Measurements from ENCODE around the gene TBC1D2B. TPM values are rescaled to one million over a fixed set of nuclear protein-coding genes. Genes with fewer than 3 reads are reported as not detected.
A peak's percentile ranks its signal among the peaks of the same experiment; 100 is the strongest.

Gene TBC1D2B
- polyA plus RNA-seq, 3 donors = 5.9 to 53.3 (median 6.2) TPM

DNA sequence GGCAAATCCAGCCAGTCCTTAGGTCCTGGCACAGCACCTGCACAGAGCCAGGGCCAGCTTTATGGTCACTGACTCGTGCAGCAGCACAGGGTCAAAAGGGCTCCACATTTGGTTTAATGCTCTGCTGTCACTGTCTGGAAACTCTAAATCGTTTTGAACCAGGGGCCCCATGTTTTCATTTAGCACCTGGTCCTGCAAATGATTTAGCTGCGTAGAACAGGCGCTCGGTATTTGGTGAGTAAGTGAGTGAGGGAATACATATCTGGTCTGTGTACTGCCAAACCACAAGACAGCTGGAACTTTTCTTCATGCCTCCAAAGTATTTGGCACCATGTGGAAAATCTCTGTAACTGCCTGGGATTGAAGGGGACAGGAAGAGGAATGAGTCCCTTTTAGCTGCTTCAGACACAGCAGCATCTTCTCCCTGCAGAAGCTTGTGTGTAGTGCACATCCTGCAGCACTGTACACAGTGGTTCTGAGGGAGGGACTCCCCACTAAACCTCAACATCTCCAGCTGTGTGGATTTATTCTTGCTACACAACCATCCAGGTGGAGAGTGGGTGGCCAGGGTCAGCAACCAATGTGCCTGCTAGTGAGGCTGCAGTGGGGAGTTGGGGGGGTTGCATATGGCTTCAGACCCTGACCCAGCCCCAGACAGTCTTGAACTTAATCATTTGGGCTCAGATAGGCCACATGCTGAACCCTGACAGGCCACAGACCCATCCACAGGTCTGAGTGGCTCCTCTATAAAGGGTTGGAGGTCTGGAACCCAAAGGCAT lies 15.9 kb upstream of the TBC1D2B start:
- no peak overlapping the region for H2AFZ ChIP-seq (ENCODE audit: insufficient read depth, low read depth, low read length, poor library complexity, severe bottlenecking)
- no peaks in the 10 kb centered on the region for H4K20me1 ChIP-seq (ENCODE audit: insufficient read depth, low read length)
- no peak overlapping the region for H3K4me3 ChIP-seq (replicated peaks in 1 of 3; ENCODE audit: low read depth in 2 of 3, low read length in 3 of 3)
- DNase-seq = no peak
- no peaks in the 10 kb centered on the region for H3K27me3 ChIP-seq (ENCODE audit: control insufficient read depth in 2 of 2, insufficient read depth in 2 of 2, low read length in 2 of 2)
- no peak overlapping the region for H3K27ac Mint-ChIP-seq
- H3K36me3 ChIP-seq (replicated peaks in 1 of 2; ENCODE audit: control insufficient read depth in 1 of 2, insufficient read depth in 2 of 2, low read length in 2 of 2) = no peaks in the 10 kb centered on the region
- H3K27ac ChIP-seq (ENCODE audit: low read depth in 1 of 2, low read length in 2 of 2) = no peak overlapping the region
- intact Hi-C loops (cut with micrococcal nuclease) = no loop called here
- no peaks in the 10 kb centered on the region for H3K9me3 ChIP-seq (replicated peaks in 1 of 2; ENCODE audit: control insufficient read depth in 1 of 2, insufficient read depth in 1 of 2, low read length in 2 of 2)
- peaks cover 6 to 9% of the 10 kb centered on the region in 2 donors for H3K4me1 ChIP-seq (ENCODE audit: control insufficient read depth in 1 of 2, insufficient read depth in 2 of 2, low read length in 2 of 2)
- peaks cover 0 to 3% (median 0%) of the 10 kb centered on the region in 3 donors for H3K27me3 Mint-ChIP-seq (ENCODE audit: low read depth in 3 of 3)
- 82% methylated on average over 5 of the region's 5 CpGs for WGBS (ENCODE audit: insufficient coverage)
- no peaks in the 10 kb centered on the region for H3K79me2 ChIP-seq (ENCODE audit: insufficient read depth, low read length)
- no peaks in the 10 kb centered on the region for H3K9me3 Mint-ChIP-seq
- TF ChIP-seq, protein P1, sequence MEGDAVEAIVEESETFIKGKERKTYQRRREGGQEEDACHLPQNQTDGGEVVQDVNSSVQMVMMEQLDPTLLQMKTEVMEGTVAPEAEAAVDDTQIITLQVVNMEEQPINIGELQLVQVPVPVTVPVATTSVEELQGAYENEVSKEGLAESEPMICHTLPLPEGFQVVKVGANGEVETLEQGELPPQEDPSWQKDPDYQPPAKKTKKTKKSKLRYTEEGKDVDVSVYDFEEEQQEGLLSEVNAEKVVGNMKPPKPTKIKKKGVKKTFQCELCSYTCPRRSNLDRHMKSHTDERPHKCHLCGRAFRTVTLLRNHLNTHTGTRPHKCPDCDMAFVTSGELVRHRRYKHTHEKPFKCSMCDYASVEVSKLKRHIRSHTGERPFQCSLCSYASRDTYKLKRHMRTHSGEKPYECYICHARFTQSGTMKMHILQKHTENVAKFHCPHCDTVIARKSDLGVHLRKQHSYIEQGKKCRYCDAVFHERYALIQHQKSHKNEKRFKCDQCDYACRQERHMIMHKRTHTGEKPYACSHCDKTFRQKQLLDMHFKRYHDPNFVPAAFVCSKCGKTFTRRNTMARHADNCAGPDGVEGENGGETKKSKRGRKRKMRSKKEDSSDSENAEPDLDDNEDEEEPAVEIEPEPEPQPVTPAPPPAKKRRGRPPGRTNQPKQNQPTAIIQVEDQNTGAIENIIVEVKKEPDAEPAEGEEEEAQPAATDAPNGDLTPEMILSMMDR (IDR thresholded peaks at IDR 0.05) = no peak
- H3K4me3 Mint-ChIP-seq = peak overlapping the region in 1 of 2 donors; percentile 21
- H3K36me3 Mint-ChIP-seq = no peaks in the 10 kb centered on the region
- H3K4me2 ChIP-seq (replicated peaks; ENCODE audit: extremely low read depth, low read length, poor library complexity, severe bottlenecking) = no peak overlapping the region
- H3K4me1 Mint-ChIP-seq = peaks cover 5% of the 10 kb centered on the region
- no peak overlapping the region for H3K9ac ChIP-seq (ENCODE audit: insufficient read depth, low read length, poor library complexity, severe bottlenecking)

GRCh38 chr15:78092261-78093041 lies 14.9 kb upstream of the TBC1D2B start, which contains the start of gene SH2D7:
Gene SH2D7, plus strand, starts transcription at chr15:78092561. Its CDS starts 24 bp downstream, at chr15:78092585.
- TF ChIP-seq, protein P1 (IDR thresholded peaks at IDR 0.05) = no peak
- Histone ChIP-seq H3K27me3 (ENCODE audit: control insufficient read depth in 2 of 2, insufficient read depth in 2 of 2, low read length in 2 of 2) (no peaks in the 10 kb centered on the region), H3K27ac (ENCODE audit: low read depth in 1 of 2, low read length in 2 of 2) (no peak within 1 kb of the TSS), H3K4me3 (replicated peaks in 1 of 3; ENCODE audit: low read depth in 2 of 3, low read length in 3 of 3) (no peak within 1 kb of the TSS), H4K20me1 (ENCODE audit: insufficient read depth, low read length) (no peaks in the 10 kb centered on the region), H3K9ac (ENCODE audit: insufficient read depth, low read length, poor library complexity, severe bottlenecking) (no peak within 1 kb of the TSS), H3K4me2 (replicated peaks; ENCODE audit: extremely low read depth, low read length, poor library complexity, severe bottlenecking) (no peak within 1 kb of the TSS), H3K4me1 (ENCODE audit: control insufficient read depth in 1 of 2, insufficient read depth in 2 of 2, low read length in 2 of 2) (peaks cover 16 to 19% of the 10 kb centered on the region in 2 donors), H2AFZ (ENCODE audit: insufficient read depth, low read depth, low read length, poor library complexity, severe bottlenecking) (no peak within 1 kb of the TSS), H3K79me2 (ENCODE audit: insufficient read depth, low read length) (no peaks in the 10 kb centered on the region), H3K36me3 (replicated peaks in 1 of 2; ENCODE audit: control insufficient read depth in 1 of 2, insufficient read depth in 2 of 2, low read length in 2 of 2) (no peaks in the 10 kb centered on the region), H3K9me3 (replicated peaks in 1 of 2; ENCODE audit: control insufficient read depth in 1 of 2, insufficient read depth in 1 of 2, low read length in 2 of 2) (no peaks in the 10 kb centered on the region)
- peak within 1 kb of the TSS in 1 of 7 donors; percentile 43 for H3K27ac Mint-ChIP-seq
- intact Hi-C loops (cut with micrococcal nuclease) = no loop called here
- H3K36me3 Mint-ChIP-seq = no peaks in the 10 kb centered on the region
- no peak for DNase-seq
- H3K4me3 Mint-ChIP-seq = peak within 1 kb of the TSS in 1 of 2 donors; percentile 21
- H3K27me3 Mint-ChIP-seq (ENCODE audit: low read depth in 3 of 3) = peaks cover 0 to 3% (median 0%) of the 10 kb centered on the region in 3 donors
- peaks cover 15% of the 10 kb centered on the region for H3K4me1 Mint-ChIP-seq
- WGBS (ENCODE audit: insufficient coverage) = 82% methylated on average over 8 of the region's 11 CpGs
- no peaks in the 10 kb centered on the region for H3K9me3 Mint-ChIP-seq

Measured in CD14-positive monocyte (primary cell).